DOHH2 (cell line): ENCODE results near the gene AFG3L2.

Experiments used
- EZH2phosphoT487 ChIP-seq: fragments of 200-600 bp; sonication (generic); IDR thresholded peaks from 2 replicates; pipeline ENCODE4 v1.6.1; 2017; ENCODE audit warnings: borderline replicate concordance, mild to moderate bottlenecking, antibody characterized with exemption, low read length, moderate library complexity, mixed read lengths
- TF ChIP-seq, protein P1 (sequence below): fragments of 200-600 bp; sonication (generic); IDR thresholded peaks from one replicate; pipeline ENCODE4 v1.5.1; 2014; ENCODE audit warnings: antibody characterized with exemption, mild to moderate bottlenecking, low read depth, low read length; ENCODE audit not compliant: poor library complexity, severe bottlenecking

DNA sequence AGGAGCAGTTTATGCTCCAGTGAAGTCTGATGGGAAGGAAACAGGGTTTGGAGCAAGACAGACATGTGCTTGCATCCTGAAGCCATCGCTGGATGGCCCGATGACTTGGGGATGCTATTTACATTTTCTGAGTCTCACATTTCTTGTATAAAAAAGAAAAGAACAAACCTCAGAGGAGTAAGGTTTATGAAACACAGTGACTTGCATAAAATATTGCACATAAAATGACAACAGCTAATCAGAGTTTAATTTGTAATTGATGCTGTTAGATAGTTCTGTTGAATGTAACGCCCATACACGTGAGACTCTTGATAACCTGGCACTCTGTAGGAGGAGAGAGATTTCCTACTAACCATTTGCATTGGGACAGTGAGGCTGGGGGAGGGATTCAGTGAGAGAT, 47.2 kb upstream of the AFG3L2 start:
- TF ChIP-seq, protein P1, sequence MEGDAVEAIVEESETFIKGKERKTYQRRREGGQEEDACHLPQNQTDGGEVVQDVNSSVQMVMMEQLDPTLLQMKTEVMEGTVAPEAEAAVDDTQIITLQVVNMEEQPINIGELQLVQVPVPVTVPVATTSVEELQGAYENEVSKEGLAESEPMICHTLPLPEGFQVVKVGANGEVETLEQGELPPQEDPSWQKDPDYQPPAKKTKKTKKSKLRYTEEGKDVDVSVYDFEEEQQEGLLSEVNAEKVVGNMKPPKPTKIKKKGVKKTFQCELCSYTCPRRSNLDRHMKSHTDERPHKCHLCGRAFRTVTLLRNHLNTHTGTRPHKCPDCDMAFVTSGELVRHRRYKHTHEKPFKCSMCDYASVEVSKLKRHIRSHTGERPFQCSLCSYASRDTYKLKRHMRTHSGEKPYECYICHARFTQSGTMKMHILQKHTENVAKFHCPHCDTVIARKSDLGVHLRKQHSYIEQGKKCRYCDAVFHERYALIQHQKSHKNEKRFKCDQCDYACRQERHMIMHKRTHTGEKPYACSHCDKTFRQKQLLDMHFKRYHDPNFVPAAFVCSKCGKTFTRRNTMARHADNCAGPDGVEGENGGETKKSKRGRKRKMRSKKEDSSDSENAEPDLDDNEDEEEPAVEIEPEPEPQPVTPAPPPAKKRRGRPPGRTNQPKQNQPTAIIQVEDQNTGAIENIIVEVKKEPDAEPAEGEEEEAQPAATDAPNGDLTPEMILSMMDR = no peak
- TF ChIP-seq EZH2phosphoT487 = no peak
